Loucy (cell line): Measurements from ENCODE around the gene ZNF157.

Experiments
- CTCF ChIP-seq: fragments of 200-600 bp; sonication (generic); conservative IDR thresholded peaks from 2 replicates; pipeline ENCODE4 v1.5.1; 2014; ENCODE audit warnings: mild to moderate bottlenecking, antibody characterized with exemption, low read length
- EZH2phosphoT487 ChIP-seq: fragments of 200-600 bp; IDR thresholded peaks from 2 replicates; pipeline ENCODE4 v1.6.1; 2018; ENCODE audit warnings: antibody characterized with exemption, mild to moderate bottlenecking, moderate library complexity, borderline replicate concordance

DNA sequence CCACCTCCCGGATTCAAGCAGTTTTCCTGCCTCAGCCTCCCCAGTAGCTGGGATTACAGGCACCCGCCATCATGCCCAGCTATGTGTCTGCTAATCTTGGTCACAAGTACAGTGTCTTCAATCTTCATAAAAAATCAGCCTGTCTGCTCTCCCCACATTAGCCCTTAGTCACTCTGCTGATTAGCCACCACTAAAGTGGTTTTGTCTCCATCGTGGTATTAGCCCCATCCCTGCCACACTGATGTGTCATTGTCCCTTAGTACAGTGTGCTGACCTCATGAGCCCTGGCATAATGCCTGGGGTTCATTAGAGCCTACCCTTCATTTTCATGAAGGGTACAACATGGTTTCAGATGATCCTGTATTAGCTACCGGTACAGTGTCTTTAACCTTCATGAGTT, 49.9 kb downstream of the ZNF157 start:
- TF ChIP-seq CTCF (no peak), EZH2phosphoT487 (no peak)
